ENCODE measurements around the gene FBXO9.
A peak's percentile ranks its signal among the peaks of the same experiment; 100 is the strongest.

The FBXO9 gene

GRCh38 chr6:53065266-53066076 lies at the start of gene FBXO9:
Gene FBXO9, plus strand, starts transcription at chr6:53065404. Its CDS starts 386 bp downstream, at chr6:53065790.
- H3K27me3 ChIP-seq (replicated peaks; ENCODE audit: control insufficient read depth, insufficient read depth, low read length) = no peaks in the 10 kb centered on the region
- H3K4me3 ChIP-seq (ENCODE audit: low read length) = peak within 1 kb of the TSS; percentile 97
- DNase-seq (ENCODE audit: low read depth) = peak; percentile 83
- peaks cover 4% of the 10 kb centered on the region for H3K36me3 ChIP-seq (ENCODE audit: control insufficient read depth, insufficient read depth, low read length, severe bottlenecking)
- peak within 1 kb of the TSS; percentile 90 for H3K9ac ChIP-seq (ENCODE audit: low read length)
- H3K4me1 ChIP-seq (ENCODE audit: control insufficient read depth, insufficient read depth, low read length) = peaks cover 38% of the 10 kb centered on the region
- H3K9me3 ChIP-seq (ENCODE audit: control insufficient read depth, low read length) = no peaks in the 10 kb centered on the region

GRCh38 chr6:53015486-53015885 lies 49.7 kb upstream of the FBXO9 start:
- no peak overlapping the region for H3K4me3 ChIP-seq (ENCODE audit: low read length)
- H3K36me3 ChIP-seq (ENCODE audit: control insufficient read depth, insufficient read depth, low read length, severe bottlenecking) = peaks cover 73% of the 10 kb centered on the region
- peaks cover 50% of the 10 kb centered on the region for H3K4me1 ChIP-seq (ENCODE audit: control insufficient read depth, insufficient read depth, low read length)
- H3K9ac ChIP-seq (ENCODE audit: low read length) = no peak overlapping the region
- no peak for DNase-seq (ENCODE audit: low read depth)
- H3K27me3 ChIP-seq (replicated peaks; ENCODE audit: control insufficient read depth, insufficient read depth, low read length) = no peaks in the 10 kb centered on the region
- H3K9me3 ChIP-seq (ENCODE audit: control insufficient read depth, low read length) = no peaks in the 10 kb centered on the region

GRCh38 chr6:53018446-53018845 lies 46.8 kb upstream of the FBXO9 start:
- H3K4me3 ChIP-seq (ENCODE audit: low read length) = no peak overlapping the region
- peaks cover 25% of the 10 kb centered on the region for H3K4me1 ChIP-seq (ENCODE audit: control insufficient read depth, insufficient read depth, low read length)
- no peak for DNase-seq (ENCODE audit: low read depth)
- H3K27me3 ChIP-seq (replicated peaks; ENCODE audit: control insufficient read depth, insufficient read depth, low read length) = no peaks in the 10 kb centered on the region
- peaks cover 48% of the 10 kb centered on the region for H3K36me3 ChIP-seq (ENCODE audit: control insufficient read depth, insufficient read depth, low read length, severe bottlenecking)
- H3K9ac ChIP-seq (ENCODE audit: low read length) = no peak overlapping the region
- H3K9me3 ChIP-seq (ENCODE audit: control insufficient read depth, low read length) = no peaks in the 10 kb centered on the region

- DNase-seq (ENCODE audit: low read depth) = no peak
- Histone ChIP-seq H3K9me3 (ENCODE audit: control insufficient read depth, low read length) (no peaks in the 10 kb centered on the region), H3K36me3 (ENCODE audit: control insufficient read depth, insufficient read depth, low read length, severe bottlenecking) (peaks cover 48% of the 10 kb centered on the region), H3K9ac (ENCODE audit: low read length) (no peak overlapping the region), H3K4me3 (ENCODE audit: low read length) (no peak overlapping the region), H3K27me3 (replicated peaks; ENCODE audit: control insufficient read depth, insufficient read depth, low read length) (no peaks in the 10 kb centered on the region), H3K4me1 (ENCODE audit: control insufficient read depth, insufficient read depth, low read length) (peaks cover 8% of the 10 kb centered on the region)
Measured at GRCh38 chr6:53020005-53020744, 45.0 kb upstream of the FBXO9 start.

DNA sequence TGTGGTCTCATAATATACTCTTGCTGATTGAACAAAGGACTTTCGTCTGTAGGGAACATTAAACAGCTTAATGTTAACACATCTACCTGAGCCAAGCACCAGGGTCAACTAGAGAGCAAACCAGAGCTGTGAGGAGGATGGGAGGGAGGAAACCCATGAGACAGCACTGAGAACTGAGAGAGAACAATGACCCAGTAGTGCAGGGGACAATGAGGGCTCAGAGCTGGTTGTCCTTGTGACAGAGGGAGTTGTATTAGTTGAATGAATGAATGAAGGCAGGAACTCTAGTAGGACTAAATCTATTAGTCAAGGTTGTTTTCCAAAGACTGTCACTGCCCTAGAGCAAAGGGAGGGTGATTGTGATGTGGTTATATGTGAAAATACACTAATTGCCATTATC lies 41.9 kb upstream of the FBXO9 start:
- H3K27me3 ChIP-seq (replicated peaks; ENCODE audit: control insufficient read depth, insufficient read depth, low read length) = no peaks in the 10 kb centered on the region
- peaks cover 43% of the 10 kb centered on the region for H3K36me3 ChIP-seq (ENCODE audit: control insufficient read depth, insufficient read depth, low read length, severe bottlenecking)
- H3K9me3 ChIP-seq (ENCODE audit: control insufficient read depth, low read length) = no peaks in the 10 kb centered on the region
- H3K9ac ChIP-seq (ENCODE audit: low read length) = no peak overlapping the region
- no peak for DNase-seq (ENCODE audit: low read depth)
- no peaks in the 10 kb centered on the region for H3K4me1 ChIP-seq (ENCODE audit: control insufficient read depth, insufficient read depth, low read length)
- no peak overlapping the region for H3K4me3 ChIP-seq (ENCODE audit: low read length)

DNA sequence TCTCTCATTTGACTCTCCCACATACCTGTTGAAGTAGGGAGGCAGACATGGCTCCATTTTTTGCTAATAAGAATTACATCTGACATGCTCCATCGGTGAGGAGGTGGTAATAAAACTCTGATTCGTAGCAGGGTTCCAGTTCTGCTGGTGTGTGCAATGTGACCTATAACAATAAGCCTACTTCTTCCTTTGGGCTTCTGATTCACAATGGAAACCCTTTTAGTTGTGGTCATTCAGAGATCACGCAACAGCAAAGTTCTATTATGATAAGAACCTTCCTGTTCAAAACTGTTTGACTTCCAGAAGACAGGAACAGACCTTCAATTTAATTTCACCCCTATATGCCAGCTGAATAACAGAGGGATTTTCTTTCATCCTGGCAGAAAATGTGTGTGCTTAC lies 38.7 kb upstream of the FBXO9 start:
- Histone ChIP-seq H3K4me3 (ENCODE audit: low read length) (no peak overlapping the region), H3K9me3 (ENCODE audit: control insufficient read depth, low read length) (no peaks in the 10 kb centered on the region), H3K36me3 (ENCODE audit: control insufficient read depth, insufficient read depth, low read length, severe bottlenecking) (peaks cover 62% of the 10 kb centered on the region), H3K4me1 (ENCODE audit: control insufficient read depth, insufficient read depth, low read length) (peaks cover 8% of the 10 kb centered on the region), H3K27me3 (replicated peaks; ENCODE audit: control insufficient read depth, insufficient read depth, low read length) (no peaks in the 10 kb centered on the region), H3K9ac (ENCODE audit: low read length) (no peak overlapping the region)
- DNase-seq (ENCODE audit: low read depth) = no peak

GRCh38 chr6:53027131-53027718 lies 38.0 kb upstream of the FBXO9 start:
- Histone ChIP-seq H3K4me3 (ENCODE audit: low read length) (no peak overlapping the region), H3K9me3 (ENCODE audit: control insufficient read depth, low read length) (no peaks in the 10 kb centered on the region), H3K27me3 (replicated peaks; ENCODE audit: control insufficient read depth, insufficient read depth, low read length) (no peaks in the 10 kb centered on the region), H3K4me1 (ENCODE audit: control insufficient read depth, insufficient read depth, low read length) (peaks cover 8% of the 10 kb centered on the region), H3K36me3 (ENCODE audit: control insufficient read depth, insufficient read depth, low read length, severe bottlenecking) (peaks cover 62% of the 10 kb centered on the region), H3K9ac (ENCODE audit: low read length) (no peak overlapping the region)
- no peak for DNase-seq (ENCODE audit: low read depth)

GRCh38 chr6:53028467-53028866 lies 36.7 kb upstream of the FBXO9 start:
- DNase-seq (ENCODE audit: low read depth) = no peak
- Histone ChIP-seq H3K9ac (ENCODE audit: low read length) (no peak overlapping the region), H3K9me3 (ENCODE audit: control insufficient read depth, low read length) (no peaks in the 10 kb centered on the region), H3K27me3 (replicated peaks; ENCODE audit: control insufficient read depth, insufficient read depth, low read length) (no peaks in the 10 kb centered on the region), H3K36me3 (ENCODE audit: control insufficient read depth, insufficient read depth, low read length, severe bottlenecking) (peaks cover 62% of the 10 kb centered on the region), H3K4me1 (ENCODE audit: control insufficient read depth, insufficient read depth, low read length) (peaks cover 19% of the 10 kb centered on the region), H3K4me3 (ENCODE audit: low read length) (no peak overlapping the region)

DNA sequence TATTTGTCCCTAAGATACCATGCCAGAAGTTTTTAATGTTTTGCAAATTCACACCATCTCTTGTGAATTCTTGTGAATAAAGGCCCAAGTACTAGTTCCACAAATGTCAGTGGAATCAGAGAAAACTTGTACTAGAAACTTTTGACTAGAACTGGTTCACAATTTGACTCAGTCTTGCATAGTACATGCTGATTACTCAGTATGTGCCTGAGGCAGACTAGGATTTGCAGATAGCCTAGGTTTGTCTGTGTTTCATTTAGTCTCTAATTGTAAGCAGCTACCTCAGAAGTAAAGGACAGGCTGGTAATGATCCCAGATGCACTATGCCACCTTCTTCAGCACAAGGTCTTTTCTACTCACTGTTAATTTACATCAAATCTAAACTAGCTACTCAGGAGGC lies 35.9 kb upstream of the FBXO9 start:
- Histone ChIP-seq H3K27me3 (replicated peaks; ENCODE audit: control insufficient read depth, insufficient read depth, low read length) (no peaks in the 10 kb centered on the region), H3K4me3 (ENCODE audit: low read length) (no peak overlapping the region), H3K9ac (ENCODE audit: low read length) (no peak overlapping the region), H3K36me3 (ENCODE audit: control insufficient read depth, insufficient read depth, low read length, severe bottlenecking) (peaks cover 62% of the 10 kb centered on the region), H3K9me3 (ENCODE audit: control insufficient read depth, low read length) (no peaks in the 10 kb centered on the region), H3K4me1 (ENCODE audit: control insufficient read depth, insufficient read depth, low read length) (peaks cover 26% of the 10 kb centered on the region)
- DNase-seq (ENCODE audit: low read depth) = peak; percentile 28

GRCh38 chr6:53029761-53030160 lies 35.4 kb upstream of the FBXO9 start:
- H3K36me3 ChIP-seq (ENCODE audit: control insufficient read depth, insufficient read depth, low read length, severe bottlenecking) = peaks cover 63% of the 10 kb centered on the region
- H3K9me3 ChIP-seq (ENCODE audit: control insufficient read depth, low read length) = no peaks in the 10 kb centered on the region
- H3K27me3 ChIP-seq (replicated peaks; ENCODE audit: control insufficient read depth, insufficient read depth, low read length) = no peaks in the 10 kb centered on the region
- no peak overlapping the region for H3K9ac ChIP-seq (ENCODE audit: low read length)
- H3K4me3 ChIP-seq (ENCODE audit: low read length) = no peak overlapping the region
- DNase-seq (ENCODE audit: low read depth) = no peak
- H3K4me1 ChIP-seq (ENCODE audit: control insufficient read depth, insufficient read depth, low read length) = peaks cover 31% of the 10 kb centered on the region

DNA sequence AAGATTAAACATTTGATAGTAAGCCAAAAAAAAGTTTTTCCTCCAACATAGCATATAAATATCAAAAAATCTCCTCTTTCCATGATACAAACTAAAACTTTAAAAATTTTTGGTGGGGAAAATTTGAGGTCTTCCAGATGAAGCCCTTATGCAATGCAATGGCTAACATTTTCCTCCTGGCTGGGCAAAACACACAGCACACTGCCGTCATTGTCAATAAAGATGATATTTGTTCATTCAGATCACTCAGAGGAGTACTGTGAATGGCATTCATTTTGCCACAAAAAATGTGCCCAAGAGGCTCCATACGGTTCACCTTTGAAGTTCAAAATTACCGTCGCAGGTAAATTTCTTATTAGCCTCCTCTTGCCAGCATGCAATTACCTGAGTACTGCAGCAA lies 33.9 kb upstream of the FBXO9 start:
- Histone ChIP-seq H3K4me1 (ENCODE audit: control insufficient read depth, insufficient read depth, low read length) (peaks cover 45% of the 10 kb centered on the region), H3K4me3 (ENCODE audit: low read length) (no peak overlapping the region), H3K27me3 (replicated peaks; ENCODE audit: control insufficient read depth, insufficient read depth, low read length) (no peaks in the 10 kb centered on the region), H3K9ac (ENCODE audit: low read length) (no peak overlapping the region), H3K36me3 (ENCODE audit: control insufficient read depth, insufficient read depth, low read length, severe bottlenecking) (peaks cover 63% of the 10 kb centered on the region), H3K9me3 (ENCODE audit: control insufficient read depth, low read length) (no peaks in the 10 kb centered on the region)
- DNase-seq (ENCODE audit: low read depth) = no peak

Measured in adipocyte (in vitro differentiated cells).